ENCODE measurements around the gene ZNF414. TPM values are rescaled to one million over a fixed set of nuclear protein-coding genes. Genes with fewer than 3 reads are reported as not detected.

Gene ZNF414
- total and polyA plus RNA-seq, 9 of the 15 experiments (the other 6 are each of a cell fraction or from before 2014, with no cell fraction given): 0.03 to 27.2 (median 2.2) TPM; not detected in 2

GRCh38 chr19:8476524-8476923 is 37.4 kb downstream of the ZNF414 start:
- H2AFZ ChIP-seq (ENCODE audit: low read depth, low read length): no peak overlapping the region
- ChIA-PET CTCF (ENCODE audit: low intra/inter-chr PET ratio) (no interaction called here), POLR2A (interaction anchor here (1.9 kb wide), 1 partner anchor 12 kb away, joined by 7 read pairs; no protein-coding TSS in a partner anchor)
- in situ Hi-C loops (cut with MboI): no loop called here
- H3K36me3 ChIP-seq (ENCODE audit: control insufficient read depth, insufficient read depth, low read length): peaks cover 90% of the 10 kb centered on the region
- H3K9me3 ChIP-seq (replicated peaks; ENCODE audit: control insufficient read depth, insufficient read depth, low read depth, low read length): no peaks in the 10 kb centered on the region
- H3K9ac ChIP-seq (ENCODE audit: insufficient read depth in 1 of 2, low read depth in 2 of 2, low read length in 2 of 2): no peak overlapping the region
- no peak overlapping the region for H3K4me2 ChIP-seq (ENCODE audit: insufficient read depth, low read length)
- FAIRE-seq (no peak), ATAC-seq (no peak), DNase-seq (ENCODE audit: extremely low read depth in 1 of 4, low spot score in 3 of 4) (no peak)
- no TSS peak for BruUV-seq (replicated peaks)
- WGBS (ENCODE audit: insufficient coverage, low coverage, missing lambda C conversion rate): 91% methylated on average over 4 of the region's 8 CpGs
- no peaks in the 10 kb centered on the region for H3K9me1 ChIP-seq (ENCODE audit: control insufficient read depth, insufficient read depth, low read length)
- H3K4me1 ChIP-seq (replicated peaks in 1 of 2; ENCODE audit: control insufficient read depth in 2 of 2, insufficient read depth in 2 of 2, low read length in 2 of 2): peaks cover 0 to 4% of the 10 kb centered on the region in 2 experiments; a peak in 1 of 5 replicates
- peaks cover 15% of the 10 kb centered on the region for H4K20me1 ChIP-seq (replicated peaks; ENCODE audit: control insufficient read depth, insufficient read depth, low read length)
- no peaks in the 10 kb centered on the region for H3K27me3 ChIP-seq (ENCODE audit: control insufficient read depth in 2 of 2, insufficient read depth in 2 of 2, low read length in 2 of 2)
- H3K27ac ChIP-seq (ENCODE audit: extremely low read depth, low read depth, low read length): no peak overlapping the region
- no peak overlapping the region for H3K4me3 ChIP-seq
- H3K79me2 ChIP-seq (ENCODE audit: control insufficient read depth, insufficient read depth, low read length): peaks cover 64% of the 10 kb centered on the region
- TF ChIP-seq, protein P1, sequence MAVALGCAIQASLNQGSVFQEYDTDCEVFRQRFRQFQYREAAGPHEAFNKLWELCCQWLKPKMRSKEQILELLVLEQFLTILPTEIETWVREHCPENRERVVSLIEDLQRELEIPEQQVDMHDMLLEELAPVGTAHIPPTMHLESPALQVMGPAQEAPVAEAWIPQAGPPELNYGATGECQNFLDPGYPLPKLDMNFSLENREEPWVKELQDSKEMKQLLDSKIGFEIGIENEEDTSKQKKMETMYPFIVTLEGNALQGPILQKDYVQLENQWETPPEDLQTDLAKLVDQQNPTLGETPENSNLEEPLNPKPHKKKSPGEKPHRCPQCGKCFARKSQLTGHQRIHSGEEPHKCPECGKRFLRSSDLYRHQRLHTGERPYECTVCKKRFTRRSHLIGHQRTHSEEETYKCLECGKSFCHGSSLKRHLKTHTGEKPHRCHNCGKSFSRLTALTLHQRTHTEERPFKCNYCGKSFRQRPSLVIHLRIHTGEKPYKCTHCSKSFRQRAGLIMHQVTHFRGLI (CRISPR knock-in tag; IDR thresholded peaks at IDR 0.05): no peak
- no peak for TF ChIP-seq FOSL1 (tag; conservative IDR thresholded peaks at IDR 0.05)
- TF ChIP-seq ZNF785 (CRISPR knock-in tag; IDR thresholded peaks at IDR 0.05): no peak
- TF ChIP-seq, protein P2, sequence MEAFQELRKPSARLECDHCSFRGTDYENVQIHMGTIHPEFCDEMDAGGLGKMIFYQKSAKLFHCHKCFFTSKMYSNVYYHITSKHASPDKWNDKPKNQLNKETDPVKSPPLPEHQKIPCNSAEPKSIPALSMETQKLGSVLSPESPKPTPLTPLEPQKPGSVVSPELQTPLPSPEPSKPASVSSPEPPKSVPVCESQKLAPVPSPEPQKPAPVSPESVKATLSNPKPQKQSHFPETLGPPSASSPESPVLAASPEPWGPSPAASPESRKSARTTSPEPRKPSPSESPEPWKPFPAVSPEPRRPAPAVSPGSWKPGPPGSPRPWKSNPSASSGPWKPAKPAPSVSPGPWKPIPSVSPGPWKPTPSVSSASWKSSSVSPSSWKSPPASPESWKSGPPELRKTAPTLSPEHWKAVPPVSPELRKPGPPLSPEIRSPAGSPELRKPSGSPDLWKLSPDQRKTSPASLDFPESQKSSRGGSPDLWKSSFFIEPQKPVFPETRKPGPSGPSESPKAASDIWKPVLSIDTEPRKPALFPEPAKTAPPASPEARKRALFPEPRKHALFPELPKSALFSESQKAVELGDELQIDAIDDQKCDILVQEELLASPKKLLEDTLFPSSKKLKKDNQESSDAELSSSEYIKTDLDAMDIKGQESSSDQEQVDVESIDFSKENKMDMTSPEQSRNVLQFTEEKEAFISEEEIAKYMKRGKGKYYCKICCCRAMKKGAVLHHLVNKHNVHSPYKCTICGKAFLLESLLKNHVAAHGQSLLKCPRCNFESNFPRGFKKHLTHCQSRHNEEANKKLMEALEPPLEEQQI (IDR thresholded peaks at IDR 0.05): no peak
- no peak for TF ChIP-seq ZNF780A (CRISPR knock-in tag; IDR thresholded peaks at IDR 0.05)
- intact Hi-C loops (cut with micrococcal nuclease): no loop called here

All from K562 (cell line).